NCI-H146 treated with DMSO at 0.1 percent for 48 hours (cell line): ENCODE measurements around the gene PDE4B.
"Not testable (repeated sequence)": the region's sequence is repeated elsewhere in the genome, so short reads cannot be mapped to it uniquely, and the experiment has no call there.

Source experiments
- DNase-seq: peaks from one replicate; lab custom pipeline; 2025; ENCODE audit not compliant: unreplicated experiment; lab: John Stamatoyannopoulos, UW

PDE4B gene

GRCh38 chr1:66119148-66119547 is 326.5 kb downstream of the PDE4B start:
- no peak for DNase-seq

GRCh38 chr1:66124670-66125069 is 332.0 kb downstream of the PDE4B start:
- DNase-seq = no peak

GRCh38 chr1:66128641-66129040 is 335.9 kb downstream of the PDE4B start:
- DNase-seq = not testable (repeated sequence)

GRCh38 chr1:66132324-66132723 is 339.6 kb downstream of the PDE4B start:
- DNase-seq = no peak

GRCh38 chr1:66134004-66134403 is 341.3 kb downstream of the PDE4B start:
- DNase-seq = no peak

- DNase-seq = no peak
Measured at GRCh38 chr1:66135161-66135560, 342.5 kb downstream of the PDE4B start.

- not testable (repeated sequence) for DNase-seq
Measured at GRCh38 chr1:66136423-66136822, 343.7 kb downstream of the PDE4B start.

GRCh38 chr1:66137235-66137634 is 344.5 kb downstream of the PDE4B start:
- no peak for DNase-seq

GRCh38 chr1:66138613-66139012 is 345.9 kb downstream of the PDE4B start:
- no peak for DNase-seq

GRCh38 chr1:66140072-66140471 is 347.4 kb downstream of the PDE4B start:
- DNase-seq = no peak

GRCh38 chr1:66143651-66144050 is 351.0 kb downstream of the PDE4B start:
- DNase-seq = no peak

GRCh38 chr1:66147226-66147835 is 354.6 kb downstream of the PDE4B start:
- DNase-seq = no peak

- DNase-seq = no peak
Measured at GRCh38 chr1:66152034-66152433, 359.3 kb downstream of the PDE4B start.

- DNase-seq = no peak
Measured at GRCh38 chr1:66154394-66154793, 361.7 kb downstream of the PDE4B start.

- DNase-seq = no peak
Measured at GRCh38 chr1:66156144-66156543, 363.4 kb downstream of the PDE4B start.

- DNase-seq = no peak
Measured at GRCh38 chr1:66159800-66160199, 367.1 kb downstream of the PDE4B start.

- no peak for DNase-seq
Measured at GRCh38 chr1:66160719-66161118, 368.0 kb downstream of the PDE4B start.

- no peak for DNase-seq
Measured at GRCh38 chr1:66166753-66167152, 374.1 kb downstream of the PDE4B start.

- DNase-seq = no peak
Measured at GRCh38 chr1:66167267-66167666, 374.6 kb downstream of the PDE4B start.

GRCh38 chr1:66168467-66168887 is 375.8 kb downstream of the PDE4B start:
- no peak for DNase-seq

- no peak for DNase-seq
Measured at GRCh38 chr1:66168948-66169671, 376.4 kb downstream of the PDE4B start.

GRCh38 chr1:66172272-66172671 is 379.6 kb downstream of the PDE4B start:
- no peak for DNase-seq

- DNase-seq = no peak
Measured at GRCh38 chr1:66175098-66175497, 382.4 kb downstream of the PDE4B start.
